ENCODE results near the gene CCDC6.

GRCh38 chr10:59891349-59891748, 15.0 kb downstream of the CCDC6 start:
- no peak for TF ChIP-seq NPAS2 (CRISPR knock-in tag; IDR thresholded peaks at IDR 0.05; ENCODE audit: borderline replicate concordance)
- no peak for TF ChIP-seq PBX3 (IDR thresholded peaks at IDR 0.05)
- TF ChIP-seq HOXB13 (CRISPR knock-in tag; IDR thresholded peaks at IDR 0.05; ENCODE audit: low read depth): no peak
- no peak for TF ChIP-seq POLR2A (IDR thresholded peaks at IDR 0.05; ENCODE audit: low read length)
- no peak for TF ChIP-seq CTCF (IDR thresholded peaks at IDR 0.05)
- TF ChIP-seq CHD4 (IDR thresholded peaks at IDR 0.05; ENCODE audit: borderline replicate concordance): no peak
- no peak for TF ChIP-seq ESRRA (IDR thresholded peaks at IDR 0.05; ENCODE audit: borderline replicate concordance, low read length)
- TF ChIP-seq USF2 (IDR thresholded peaks at IDR 0.05): no peak
- TF ChIP-seq RNF2 (IDR thresholded peaks at IDR 0.05; ENCODE audit: borderline replicate concordance, low read depth): no peak
- TF ChIP-seq EP300 (IDR thresholded peaks at IDR 0.05): no peak

Data from A549 (cell line).